Neural progenitor cell (in vitro differentiated cells): ENCODE results near the gene SLC25A6. TPM values are rescaled to one million over a fixed set of nuclear protein-coding genes. Genes with fewer than 3 reads are reported as not detected.
A peak's percentile ranks its signal among the peaks of the same experiment; 100 is the strongest.

Source experiments
- DNase-seq: peaks from one replicate; pipeline ENCODE4 v3.0.0-alpha.2; 2016; ENCODE audit warnings: low spot score
- H2AFZ ChIP-seq: fragments of 200-600 bp; sonication (generic); replicated peaks from 2 replicates; pipeline ENCODE4 v1.6.1; 2016; ENCODE audit warnings: antibody characterized with exemption
- H3F3A ChIP-seq: fragments of 200-600 bp; sonication (generic); 2 replicates; pipeline ENCODE4 v1.6.1; 2016; ENCODE audit warnings: antibody characterized with exemption, low read depth
- H3K27ac ChIP-seq: fragments of 200-600 bp; sonication (generic); 2 replicates; pipeline ENCODE4 v1.5.1; 2016; ENCODE audit warnings: mild to moderate bottlenecking
- H3K27me3 ChIP-seq: fragments of 200-600 bp; sonication (generic); 2 replicates; pipeline ENCODE4 v1.6.1; 2016; ENCODE audit warnings: mild to moderate bottlenecking, moderate library complexity
- H3K36me3 ChIP-seq: fragments of 200-600 bp; sonication (generic); 2 replicates; pipeline ENCODE4 v1.5.1; 2016
- H3K4me1 ChIP-seq: fragments of 200-600 bp; sonication (generic); 2 replicates; pipeline ENCODE4 v1.6.1; 2016; ENCODE audit warnings: mixed run types
- H3K4me2 ChIP-seq: fragments of 200-600 bp; sonication (generic); 2 replicates; pipeline ENCODE4 v1.6.1; 2016
- H3K4me3 ChIP-seq: fragments of 200-600 bp; sonication (generic); 2 replicates; pipeline ENCODE4 v1.5.1; 2016
- H3K79me2 ChIP-seq: fragments of 200-600 bp; sonication (generic); 2 replicates; pipeline ENCODE4 v1.6.1; 2016; ENCODE audit warnings: low read depth
- H3K9ac ChIP-seq: fragments of 200-600 bp; sonication (generic); 2 replicates; pipeline ENCODE4 v1.6.1; 2016
- H3K9me3 ChIP-seq: fragments of 200-600 bp; sonication (generic); 2 replicates; pipeline ENCODE4 v1.5.1; 2016; ENCODE audit warnings: low read depth
- H4K20me1 ChIP-seq: fragments of 200-600 bp; sonication (generic); 2 replicates; pipeline ENCODE4 v1.6.1; 2016; ENCODE audit warnings: low read depth
- H3K27ac Mint-ChIP-seq: 3 replicates; pipeline ENCODE4 v1.8.0; 2021; ENCODE audit warnings: mixed read lengths
- H3K27me3 Mint-ChIP-seq: 2 replicates; pipeline ENCODE4 v1.8.0; 2022; ENCODE audit warnings: low read depth, mild to moderate bottlenecking, inconsistent platforms, moderate library complexity, mixed read lengths; ENCODE audit not compliant: insufficient read depth
- H3K36me3 Mint-ChIP-seq: 3 replicates; pipeline ENCODE4 v1.8.0; 2021; ENCODE audit warnings: mixed read lengths
- H3K4me1 Mint-ChIP-seq: 3 replicates; pipeline ENCODE4 v1.8.0; 2021; ENCODE audit warnings: mixed read lengths
- H3K4me3 Mint-ChIP-seq: 3 replicates; pipeline ENCODE4 v1.8.0; 2021; ENCODE audit warnings: mild to moderate bottlenecking, moderate library complexity, mixed read lengths
- H3K9me3 Mint-ChIP-seq: 3 replicates; pipeline ENCODE4 v1.8.0; 2020; ENCODE audit warnings: mixed read lengths
- EZH2 ChIP-seq: fragments of 200-600 bp; sonication (generic); IDR thresholded peaks from 2 replicates; pipeline ENCODE4 v1.6.1; 2017; ENCODE audit warnings: antibody characterized with exemption, mild to moderate bottlenecking, moderate library complexity
- EZH2phosphoT487 ChIP-seq: fragments of 200-600 bp; sonication (generic); IDR thresholded peaks from 2 replicates; pipeline ENCODE4 v1.6.1; 2017; ENCODE audit warnings: antibody characterized with exemption
- total RNA-seq: library from RNA; depleted of rRNA; stranded (reverse); fragments of >200 nt; gene quantifications from 2 replicates; pipeline ENCODE4 v1.2.3, GENCODE V29; 2015; ENCODE audit warnings: low replicate concordance
- TF ChIP-seq, protein P1 (sequence below): fragments of 200-600 bp; sonication (generic); IDR thresholded peaks from 2 replicates; pipeline ENCODE4 v1.5.1; 2017; ENCODE audit warnings: antibody characterized with exemption, mild to moderate bottlenecking

The SLC25A6 gene
- total RNA-seq, 1 donor from 2014 or later: 193 TPM

DNA sequence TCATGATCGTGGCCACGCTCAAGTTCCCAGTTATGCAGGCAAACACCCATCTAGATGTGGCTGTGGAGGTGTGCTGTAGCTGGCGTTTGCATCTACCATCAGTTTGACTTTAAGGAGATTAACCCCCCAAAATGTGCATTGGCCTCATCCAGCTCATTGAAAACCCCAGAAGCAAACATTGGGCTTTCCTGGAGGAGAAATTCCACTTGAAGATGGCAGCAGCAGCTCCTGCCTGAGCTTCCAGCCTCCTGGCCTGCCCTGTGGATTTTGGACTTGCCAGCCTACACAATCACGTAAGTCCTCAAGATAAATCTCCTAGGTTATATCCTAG, 30.2 kb upstream of the SLC25A6 start:
- Histone ChIP-seq H2AFZ (no peak overlapping the region), H3K9ac (no peak overlapping the region), H3K4me2 (no peak overlapping the region), H3K27me3 (no peaks in the 10 kb centered on the region), H3K9me3 (no peaks in the 10 kb centered on the region), H4K20me1 (no peaks in the 10 kb centered on the region), H3K36me3 (peaks cover 18% of the 10 kb centered on the region), H3K79me2 (no peaks in the 10 kb centered on the region), H3K4me1 (peaks cover 5% of the 10 kb centered on the region), H3K27ac (no peak overlapping the region), H3K4me3 (no peak overlapping the region), H3F3A (peaks cover 21% of the 10 kb centered on the region)
- Mint-ChIP-seq H3K9me3 (peaks cover 35% of the 10 kb centered on the region), H3K36me3 (peaks cover 53% of the 10 kb centered on the region), H3K4me1 (no peaks in the 10 kb centered on the region), H3K4me3 (no peak overlapping the region), H3K27ac (no peak overlapping the region), H3K27me3 (peaks cover 8% of the 10 kb centered on the region)
- no peak for DNase-seq
- TF ChIP-seq, protein P1, sequence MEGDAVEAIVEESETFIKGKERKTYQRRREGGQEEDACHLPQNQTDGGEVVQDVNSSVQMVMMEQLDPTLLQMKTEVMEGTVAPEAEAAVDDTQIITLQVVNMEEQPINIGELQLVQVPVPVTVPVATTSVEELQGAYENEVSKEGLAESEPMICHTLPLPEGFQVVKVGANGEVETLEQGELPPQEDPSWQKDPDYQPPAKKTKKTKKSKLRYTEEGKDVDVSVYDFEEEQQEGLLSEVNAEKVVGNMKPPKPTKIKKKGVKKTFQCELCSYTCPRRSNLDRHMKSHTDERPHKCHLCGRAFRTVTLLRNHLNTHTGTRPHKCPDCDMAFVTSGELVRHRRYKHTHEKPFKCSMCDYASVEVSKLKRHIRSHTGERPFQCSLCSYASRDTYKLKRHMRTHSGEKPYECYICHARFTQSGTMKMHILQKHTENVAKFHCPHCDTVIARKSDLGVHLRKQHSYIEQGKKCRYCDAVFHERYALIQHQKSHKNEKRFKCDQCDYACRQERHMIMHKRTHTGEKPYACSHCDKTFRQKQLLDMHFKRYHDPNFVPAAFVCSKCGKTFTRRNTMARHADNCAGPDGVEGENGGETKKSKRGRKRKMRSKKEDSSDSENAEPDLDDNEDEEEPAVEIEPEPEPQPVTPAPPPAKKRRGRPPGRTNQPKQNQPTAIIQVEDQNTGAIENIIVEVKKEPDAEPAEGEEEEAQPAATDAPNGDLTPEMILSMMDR: no peak
- TF ChIP-seq EZH2phosphoT487 (no peak), EZH2 (no peak)

DNA sequence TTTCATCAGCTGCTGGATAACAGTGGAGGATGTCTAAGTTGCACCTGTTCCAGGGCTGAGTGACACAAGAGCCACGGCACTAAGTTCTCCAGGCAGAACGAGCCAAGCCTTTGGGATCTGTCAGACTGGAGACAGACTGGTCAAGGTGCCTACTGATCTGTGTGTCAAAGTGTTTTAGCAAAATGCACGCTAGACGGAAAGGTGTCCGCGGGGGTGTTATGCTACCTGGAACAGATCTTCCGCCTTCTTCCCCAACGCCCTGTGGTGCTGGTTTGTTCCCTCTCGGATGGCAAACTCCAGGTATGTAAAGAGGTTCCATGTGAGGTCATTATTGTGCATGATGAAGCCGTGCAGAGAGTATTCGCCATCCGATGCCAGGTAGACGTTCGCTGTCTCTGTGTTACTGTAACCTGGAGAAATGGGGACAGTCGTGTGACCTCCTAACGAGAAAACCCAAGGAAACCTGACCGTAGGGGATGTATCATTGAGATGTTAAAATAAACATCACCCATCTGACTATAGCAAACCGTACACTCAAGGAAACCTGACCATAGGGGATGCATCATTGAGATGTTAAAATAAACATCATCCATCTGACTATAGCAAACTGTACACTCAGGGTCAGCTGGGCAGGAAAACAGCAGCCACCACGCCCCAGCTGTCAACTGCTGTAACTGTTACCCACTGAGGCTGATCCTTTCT, 29.7 kb upstream of the SLC25A6 start:
- peaks cover 35% of the 10 kb centered on the region for H3K9me3 Mint-ChIP-seq
- DNase-seq: no peak
- no peak overlapping the region for H3K9ac ChIP-seq
- H2AFZ ChIP-seq: no peak overlapping the region
- no peaks in the 10 kb centered on the region for H3K27me3 ChIP-seq
- no peak overlapping the region for H3K27ac ChIP-seq
- H3K4me3 ChIP-seq: no peak overlapping the region
- TF ChIP-seq, protein P1: no peak
- TF ChIP-seq EZH2: no peak
- no peak for TF ChIP-seq EZH2phosphoT487
- no peaks in the 10 kb centered on the region for H3K9me3 ChIP-seq
- H3K27me3 Mint-ChIP-seq: peaks cover 8% of the 10 kb centered on the region
- no peaks in the 10 kb centered on the region for H4K20me1 ChIP-seq
- no peaks in the 10 kb centered on the region for H3K4me1 Mint-ChIP-seq
- H3K4me1 ChIP-seq: peaks cover 5% of the 10 kb centered on the region
- H3K4me3 Mint-ChIP-seq: no peak overlapping the region
- H3K4me2 ChIP-seq: no peak overlapping the region
- H3K36me3 Mint-ChIP-seq: peaks cover 49% of the 10 kb centered on the region
- H3F3A ChIP-seq: peaks cover 21% of the 10 kb centered on the region
- peaks cover 18% of the 10 kb centered on the region for H3K36me3 ChIP-seq
- no peaks in the 10 kb centered on the region for H3K79me2 ChIP-seq
- H3K27ac Mint-ChIP-seq: no peak overlapping the region

DNA sequence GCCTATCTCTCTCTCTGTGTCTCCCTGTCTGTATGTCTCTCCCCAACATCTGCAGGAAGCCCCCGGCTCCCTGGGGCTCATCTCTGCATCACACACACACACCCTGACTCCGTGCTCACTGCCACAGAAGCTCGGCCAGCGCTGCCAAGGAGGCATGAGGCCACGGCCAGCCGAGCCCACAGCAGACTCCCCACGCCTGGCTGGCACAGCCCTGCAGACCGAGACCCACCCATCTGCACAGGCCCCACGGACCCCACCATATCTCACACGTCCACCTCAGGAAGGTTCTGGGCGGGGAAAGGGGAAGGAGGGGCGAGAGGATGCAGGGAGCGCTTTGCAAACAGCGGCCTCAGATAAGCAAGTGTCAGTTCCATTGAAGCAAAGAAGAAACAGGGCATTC, 28.5 kb upstream of the SLC25A6 start:
- Histone ChIP-seq H3K79me2 (no peaks in the 10 kb centered on the region), H3K9ac (no peak overlapping the region), H3F3A (peaks cover 21% of the 10 kb centered on the region), H3K4me2 (no peak overlapping the region), H4K20me1 (no peaks in the 10 kb centered on the region), H3K4me3 (no peak overlapping the region), H3K27me3 (no peaks in the 10 kb centered on the region), H3K36me3 (peaks cover 14% of the 10 kb centered on the region), H2AFZ (no peak overlapping the region), H3K9me3 (no peaks in the 10 kb centered on the region), H3K27ac (no peak overlapping the region), H3K4me1 (peaks cover 5% of the 10 kb centered on the region)
- H3K4me1 Mint-ChIP-seq: no peaks in the 10 kb centered on the region
- H3K4me3 Mint-ChIP-seq: no peak overlapping the region
- peaks cover 6% of the 10 kb centered on the region for H3K27me3 Mint-ChIP-seq
- no peak for DNase-seq
- peaks cover 43% of the 10 kb centered on the region for H3K36me3 Mint-ChIP-seq
- H3K9me3 Mint-ChIP-seq: peaks cover 30% of the 10 kb centered on the region
- H3K27ac Mint-ChIP-seq: peak overlapping the region; percentile 14
- TF ChIP-seq EZH2phosphoT487 (no peak), EZH2 (no peak)
- TF ChIP-seq, protein P1: no peak
